GM12892 (cell line): Measurements from ENCODE around the gene POLD4.

Experiments
- DNase-seq: peaks from one replicate; pipeline ENCODE4 v3.0.0; 2011; ENCODE audit not compliant: insufficient read length
- FAIRE-seq: peaks from 2 replicates; lab custom pipeline; 2011; peaks lifted over from hg19 to GRCh38; lab: Jason Lieb, UNC
- POLR2A ChIP-seq: IDR thresholded peaks from 2 replicates; pipeline ENCODE4 v1.6.1; 2011; ENCODE audit warnings: low read depth, low read length, control low read depth
- POLR2AphosphoS5 ChIP-seq: IDR thresholded peaks from 2 replicates; pipeline ENCODE4 v1.6.1; 2011; ENCODE audit warnings: low read depth, low read length, control low read depth
- TAF1 ChIP-seq: IDR thresholded peaks from 2 replicates; pipeline ENCODE4 v1.6.1; 2011; ENCODE audit warnings: low read depth, mild to moderate bottlenecking, control low read depth, low read length, borderline replicate concordance

The POLD4 gene

GRCh38 chr11:67309661-67310061 is 43.7 kb downstream of the POLD4 start:
- DNase-seq (no peak), FAIRE-seq (no peak)
- no peak for TF ChIP-seq POLR2A

DNA sequence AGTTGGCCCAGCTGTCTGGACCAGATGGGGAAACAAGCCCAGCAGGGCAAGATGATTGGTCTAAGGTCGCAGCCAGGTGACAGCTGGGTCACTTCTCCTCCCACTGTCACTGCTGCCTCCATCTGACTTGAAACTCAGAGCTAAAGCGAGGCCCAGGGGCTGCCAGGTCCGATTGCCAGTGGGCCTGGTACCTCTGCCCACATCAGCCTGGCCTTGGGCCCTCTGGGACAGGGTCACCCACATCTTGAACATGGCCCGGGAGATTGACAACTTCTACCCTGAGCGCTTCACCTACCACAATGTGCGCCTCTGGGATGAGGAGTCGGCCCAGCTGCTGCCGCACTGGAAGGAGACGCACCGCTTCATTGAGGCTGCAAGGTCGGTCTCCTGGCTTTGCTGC is 44.2 kb downstream of the POLD4 start:
- no peak for DNase-seq
- FAIRE-seq = no peak
- no peak for TF ChIP-seq POLR2AphosphoS5

DNA sequence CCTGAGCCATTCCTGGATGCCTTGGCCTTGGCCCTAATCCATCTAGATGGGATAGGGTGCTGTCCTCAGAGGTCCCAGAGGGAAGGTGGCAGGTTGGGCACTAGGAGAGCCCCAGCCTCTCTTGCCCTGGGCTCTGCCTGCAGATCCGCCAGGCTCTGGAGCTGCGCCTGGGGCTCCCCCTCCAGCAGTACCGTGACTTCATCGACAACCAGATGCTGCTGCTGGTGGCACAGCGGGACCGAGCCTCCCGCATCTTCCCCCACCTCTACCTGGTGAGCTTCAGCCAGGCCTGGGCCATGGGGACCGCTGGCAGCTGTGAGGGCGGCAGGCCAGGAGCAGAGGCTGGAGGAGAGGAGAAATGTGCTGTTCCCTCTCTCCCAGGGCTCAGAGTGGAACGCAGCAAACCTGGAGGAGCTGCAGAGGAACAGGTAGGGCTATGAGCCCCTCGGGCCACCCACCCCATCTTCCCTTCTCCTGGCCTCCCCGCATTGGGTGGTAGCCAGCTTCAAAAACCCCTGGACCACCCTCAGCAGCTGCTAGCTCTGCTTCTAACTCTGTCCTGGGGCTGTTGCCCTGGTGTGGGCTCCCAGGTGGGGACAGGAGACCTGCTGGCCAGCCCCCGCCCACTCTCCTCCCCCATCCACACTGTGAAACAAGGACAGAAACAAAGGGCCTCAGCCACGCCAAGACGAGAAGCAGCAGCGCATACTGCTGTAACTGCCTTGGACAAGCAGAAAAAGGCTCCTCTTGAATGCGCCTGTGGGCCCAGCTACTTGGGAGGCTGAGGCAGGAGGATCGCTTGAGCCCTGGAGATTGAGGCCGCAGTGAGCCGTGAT is 45.1 kb downstream of the POLD4 start:
- FAIRE-seq = no peak
- TF ChIP-seq POLR2A (no peak), POLR2AphosphoS5 (no peak), TAF1 (no peak)
- no peak for DNase-seq

- FAIRE-seq = no peak
- no peak for TF ChIP-seq TAF1
- TF ChIP-seq POLR2AphosphoS5 = no peak
- TF ChIP-seq POLR2A = no peak
- no peak for DNase-seq
Measured at GRCh38 chr11:67307545-67308001, 45.8 kb downstream of the POLD4 start.

- DNase-seq (no peak), FAIRE-seq (no peak)
- TF ChIP-seq TAF1 (no peak), POLR2AphosphoS5 (no peak), POLR2A (no peak)
Measured at GRCh38 chr11:67306769-67307544, 46.4 kb downstream of the POLD4 start.

DNA sequence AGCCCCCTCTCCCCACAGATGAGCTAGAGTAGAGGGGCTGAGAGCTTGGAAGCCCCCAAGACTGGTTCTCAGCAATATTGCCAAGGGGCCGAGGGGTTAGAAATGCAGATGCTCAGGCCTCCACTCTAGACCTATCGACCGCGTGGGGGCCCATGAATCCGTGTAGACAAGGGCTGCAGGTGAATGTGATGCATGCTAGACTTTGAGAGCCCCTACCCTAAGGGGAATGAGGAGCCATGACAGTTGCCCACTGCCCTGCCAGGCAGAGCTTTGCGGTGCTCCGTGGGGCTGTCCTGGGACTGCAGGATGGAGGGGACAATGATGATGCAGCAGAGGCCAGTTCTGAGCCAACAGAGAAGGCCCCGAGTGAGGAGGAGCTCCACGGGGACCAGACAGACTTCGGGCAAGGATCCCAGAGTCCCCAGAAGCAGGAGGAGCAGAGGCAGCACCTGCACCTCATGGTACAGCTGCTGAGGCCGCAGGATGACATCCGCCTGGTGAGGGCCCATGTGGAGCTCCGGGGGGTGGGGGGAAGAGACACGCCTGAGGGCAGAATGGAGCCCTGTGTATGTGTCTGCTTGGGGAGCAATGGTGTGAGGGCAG is 48.7 kb downstream of the POLD4 start:
- no peak for TF ChIP-seq TAF1
- DNase-seq (no peak), FAIRE-seq (no peak)

- DNase-seq (no peak), FAIRE-seq (no peak)
- TF ChIP-seq POLR2A (no peak), POLR2AphosphoS5 (no peak), TAF1 (no peak)
Measured at GRCh38 chr11:67303835-67304411, 49.4 kb downstream of the POLD4 start.

DNA sequence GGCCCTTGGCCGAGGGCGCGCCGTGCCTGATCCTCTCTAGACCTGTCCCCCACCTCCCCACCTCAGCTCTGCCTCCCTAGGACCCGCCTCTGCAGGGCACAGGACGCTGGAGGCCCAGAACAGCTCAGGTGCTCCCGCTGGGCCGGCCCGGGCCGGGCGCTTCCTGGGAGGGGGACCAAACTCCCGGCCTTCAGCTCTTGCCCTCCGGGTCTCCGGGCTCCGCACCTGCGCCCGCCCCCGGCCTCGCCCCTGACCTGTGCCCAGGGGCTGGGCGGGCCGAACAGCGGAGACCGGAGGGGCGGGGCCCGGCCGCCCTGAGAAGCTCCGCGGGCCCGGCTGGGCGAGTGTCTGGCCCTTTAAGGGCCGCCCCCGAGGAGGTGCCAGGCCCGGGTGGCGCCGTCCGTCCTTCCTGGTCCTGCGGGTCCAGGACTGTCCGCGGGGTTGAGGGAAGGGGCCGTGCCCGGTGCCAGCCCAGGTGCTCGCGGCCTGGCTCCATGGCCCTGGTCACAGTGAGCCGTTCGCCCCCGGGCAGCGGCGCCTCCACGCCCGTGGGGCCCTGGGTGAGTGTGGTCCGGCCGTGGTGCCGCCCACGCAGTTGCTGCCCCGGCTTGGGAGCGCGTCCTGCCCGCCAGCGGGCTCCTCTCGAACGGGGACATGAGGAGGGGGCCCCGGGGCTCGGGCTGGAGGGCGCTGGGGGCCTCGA is 50.1 kb downstream of the POLD4 start, which contains the start of gene SSH3:
Gene SSH3 (plus strand): TSS at position 399 of the 703 bp plus-strand sequence. CDS start 96 bp downstream, at position 495.
- FAIRE-seq (no peak), DNase-seq (no peak)
- TF ChIP-seq POLR2AphosphoS5 (no peak), POLR2A (peak; percentile 17; the same call in 1 of the 2 replicates), TAF1 (no peak)

- TF ChIP-seq TAF1 = no peak
- TF ChIP-seq POLR2A = no peak
- 0 out of 2 replicates have a peak, but pooled peaks have one; percentile 23 for TF ChIP-seq POLR2AphosphoS5
- DNase-seq (no peak), FAIRE-seq (no peak)
Measured at GRCh38 chr11:67302571-67303131, 50.7 kb downstream of the POLD4 start.

DNA sequence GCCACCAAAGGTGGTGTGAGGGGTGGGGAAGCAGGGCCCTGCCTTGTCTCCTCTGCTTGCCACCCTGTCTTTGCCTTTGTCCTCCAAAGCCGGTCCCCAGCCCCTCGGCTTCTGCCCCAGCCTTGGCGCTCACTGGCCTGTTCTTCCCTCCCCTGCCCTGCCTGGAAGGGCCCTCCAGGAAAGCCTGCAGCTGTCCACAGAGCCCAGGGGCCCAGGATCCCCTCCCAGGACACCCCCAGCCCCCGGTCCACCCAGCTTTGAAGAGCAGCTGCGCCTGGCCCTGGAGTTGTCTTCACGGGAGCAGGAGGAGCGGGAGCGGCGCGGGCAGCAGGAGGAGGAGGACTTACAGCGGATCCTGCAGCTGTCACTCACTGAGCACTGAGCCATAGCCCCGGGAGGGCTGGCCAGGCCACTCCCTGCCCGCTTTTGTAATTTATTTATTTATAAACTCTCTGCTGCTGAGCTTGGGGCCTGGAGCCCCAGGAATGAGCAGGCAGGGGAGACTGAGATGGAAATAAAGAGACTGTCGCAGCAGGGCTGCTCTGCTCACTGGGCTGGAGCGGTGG is 51.3 kb downstream of the POLD4 start:
- FAIRE-seq = no peak
- TF ChIP-seq TAF1 (no peak), POLR2AphosphoS5 (no peak), POLR2A (no peak)
- peak; percentile 13 for DNase-seq

DNA sequence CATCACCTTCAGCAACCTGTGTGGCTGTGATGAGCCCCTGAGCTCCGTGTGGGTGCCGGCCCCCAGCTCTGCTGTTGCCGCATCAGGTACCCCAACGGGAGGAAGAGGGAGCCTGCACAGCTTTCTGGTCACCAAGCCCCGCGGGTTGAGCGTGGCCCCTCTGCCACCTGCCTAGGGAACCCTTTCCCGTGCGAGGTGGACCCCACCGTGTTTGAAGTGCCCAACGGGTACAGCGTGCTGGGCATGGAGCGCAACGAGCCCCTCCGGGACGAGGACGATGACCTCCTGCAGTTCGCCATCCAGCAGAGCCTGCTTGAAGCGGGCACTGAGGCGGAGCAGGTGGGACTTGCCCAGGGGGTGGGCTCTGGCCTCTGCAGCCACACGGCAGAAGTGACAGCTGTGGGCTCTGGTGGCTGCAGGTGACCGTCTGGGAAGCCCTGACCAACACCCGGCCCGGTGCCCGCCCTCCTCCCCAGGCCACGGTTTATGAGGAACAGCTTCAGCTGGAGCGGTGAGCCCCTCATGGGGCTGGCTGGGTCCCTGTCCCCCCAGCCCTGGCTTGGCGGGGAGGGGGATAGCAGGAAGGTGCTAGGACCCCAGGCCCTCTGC is 51.9 kb downstream of the POLD4 start:
- no peak for FAIRE-seq
- no peak for DNase-seq
- no peak for TF ChIP-seq TAF1
- TF ChIP-seq POLR2AphosphoS5 = no peak
- no peak for TF ChIP-seq POLR2A
